Sigmoid colon (tissue), 4 donors: ENCODE data around the gene HOXA2.

ENCODE experiments used
- CTCF ChIP-seq, 4 experiments: fragments of 450-650 bp in 3 of 4; fragments of 200-600 bp in 1 of 4; IDR thresholded peaks; one replicate each; pipeline ENCODE4 v1.5.1; 2016 to 2019; ENCODE audit warnings: antibody characterized with exemption in 4 of 4, mild to moderate bottlenecking in 3 of 4, moderate library complexity in 2 of 4
- POLR2AphosphoS5 ChIP-seq, 4 donors: sonication (generic); formaldehyde crosslinking; IDR thresholded peaks; one replicate each; pipeline ENCODE4 v1.6.1; 2017; ENCODE audit warnings: antibody characterized with exemption in 4 of 4

DNA sequence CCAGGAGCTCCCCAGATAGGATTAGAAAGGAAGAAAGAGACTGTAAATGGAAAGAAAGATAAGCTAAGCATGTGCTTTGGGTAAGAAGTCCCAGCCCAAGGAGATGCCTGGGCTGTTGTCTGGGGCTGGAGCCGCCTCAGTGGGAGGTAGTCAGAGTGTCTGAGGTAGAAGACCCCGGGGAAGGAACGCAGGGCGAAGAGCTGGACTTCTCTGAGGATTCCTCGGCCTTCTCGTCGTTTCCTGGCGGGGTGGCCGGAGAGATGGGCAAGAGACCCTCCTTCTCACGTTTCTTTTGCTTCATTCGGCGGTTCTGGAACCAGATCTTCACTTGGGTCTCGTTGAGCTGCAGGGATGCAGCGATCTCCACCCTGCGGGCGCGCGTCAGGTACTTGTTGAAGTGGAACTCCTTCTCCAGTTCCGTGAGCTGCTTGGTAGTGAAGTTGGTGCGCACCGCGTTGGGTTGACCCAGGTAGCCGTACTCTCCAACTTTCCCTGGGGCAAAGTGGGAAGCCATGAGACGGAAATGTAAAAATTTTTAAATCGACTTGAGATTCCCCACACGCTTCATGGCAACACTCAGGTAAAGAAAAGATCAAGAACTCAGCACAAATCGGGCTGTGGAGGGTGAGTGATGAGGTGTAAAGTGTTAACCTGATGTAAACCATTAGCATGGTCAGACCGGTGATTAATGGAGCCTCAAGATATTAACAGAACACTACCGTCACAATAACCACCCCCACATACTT lies 8.0 kb downstream of the HOXA2 start:
- TF ChIP-seq POLR2AphosphoS5 (IDR thresholded peaks at IDR 0.05) (no peak), CTCF (IDR thresholded peaks at IDR 0.05) (no peak)
